GM10248 (cell line): ENCODE data around the gene CDC42EP4.

Experiments
- CTCF ChIA-PET: fragments of 300-600 bp; sonication (Branson Sonifier 250); formaldehyde crosslinking; extraction: SDS; loops from one replicate; lab custom pipeline; 2021; ENCODE audit warnings: antibody characterized with exemption; lab: Yijun Ruan, JAX
- POLR2A ChIA-PET: fragments of 350-650 bp; sonication (Branson Sonifier 250); formaldehyde crosslinking; extraction: SDS; loops from one replicate; lab custom pipeline; 2020; ENCODE audit warnings: antibody characterized with exemption; lab: Yijun Ruan, JAX
- DNase-seq: peaks from one replicate; pipeline ENCODE4 v3.0.0; 2012; ENCODE audit errors: extremely low spot score
- CTCF ChIP-seq: IDR thresholded peaks from 2 replicates; pipeline ENCODE4 v1.5.1; 2012; ENCODE audit warnings: mild to moderate bottlenecking, low read depth; ENCODE audit errors: extremely low read depth, missing control alignments, control extremely low read depth

The CDC42EP4 gene

DNA sequence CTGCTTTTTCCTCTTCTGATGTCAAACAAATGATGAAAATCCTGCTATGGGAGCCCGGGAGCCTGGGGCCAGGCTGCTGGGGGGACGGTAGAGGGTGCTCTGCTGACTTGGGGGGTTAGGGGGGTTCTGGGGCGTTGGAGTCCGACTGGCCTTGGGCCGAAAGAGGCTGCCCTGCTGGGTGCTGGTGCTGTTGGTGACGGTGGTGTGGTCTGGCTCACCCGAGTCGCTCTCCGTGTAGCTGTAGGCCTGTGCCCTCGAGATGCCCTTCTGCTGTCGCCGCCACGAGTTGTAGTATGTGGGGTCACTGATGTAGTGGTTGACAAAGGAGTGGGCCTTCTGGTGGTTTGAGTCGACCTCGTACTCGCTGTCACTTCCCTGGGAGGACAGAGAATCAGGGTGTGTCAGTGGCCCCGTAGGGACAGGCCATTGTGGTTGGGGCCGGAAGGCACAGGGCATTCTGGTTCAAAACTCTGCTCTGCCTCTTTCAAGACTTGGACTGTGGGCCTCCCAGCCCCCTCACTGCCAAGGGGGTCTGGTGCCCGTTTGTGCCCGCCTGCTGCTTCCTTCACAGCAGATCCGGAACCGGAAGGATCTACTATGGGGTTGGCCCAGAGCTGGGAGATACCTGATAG is 26.9 kb upstream of the CDC42EP4 start:
- CTCF ChIA-PET, result no interaction called here
- DNase-seq, result no peak
- TF ChIP-seq CTCF, result no peak
- POLR2A ChIA-PET, result no interaction called here

DNA sequence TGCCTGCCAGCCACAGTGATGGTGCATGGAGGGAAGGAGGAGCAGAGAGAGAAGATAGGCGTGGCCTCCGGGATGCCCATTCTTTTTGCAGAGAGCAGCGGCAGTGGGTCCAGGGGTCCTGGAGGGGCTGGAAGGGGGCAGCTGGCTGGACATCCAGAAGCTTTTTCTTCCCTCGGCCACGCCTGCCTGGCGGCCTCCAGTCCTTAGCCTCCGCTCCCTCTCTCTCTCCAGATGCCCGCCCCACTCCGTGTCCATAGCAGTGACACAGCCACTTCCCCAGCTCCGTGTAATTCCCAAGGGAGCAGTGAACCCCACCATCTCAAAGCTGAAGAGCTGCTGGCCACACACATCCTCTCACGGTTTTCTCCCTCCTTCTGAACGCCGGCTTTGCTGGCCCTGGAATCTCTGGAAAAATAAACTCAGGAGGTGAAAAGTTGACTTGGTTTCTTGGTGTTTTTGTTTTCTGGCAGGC is 26.3 kb upstream of the CDC42EP4 start:
- CTCF ChIA-PET, result no interaction called here
- no peak for DNase-seq
- no peak for TF ChIP-seq CTCF
- POLR2A ChIA-PET, result no interaction called here

GRCh38 chr17:73337330-73337710 is 25.5 kb upstream of the CDC42EP4 start:
- ChIA-PET CTCF (no interaction called here), POLR2A (no interaction called here)
- no peak for DNase-seq
- no peak for TF ChIP-seq CTCF

DNA sequence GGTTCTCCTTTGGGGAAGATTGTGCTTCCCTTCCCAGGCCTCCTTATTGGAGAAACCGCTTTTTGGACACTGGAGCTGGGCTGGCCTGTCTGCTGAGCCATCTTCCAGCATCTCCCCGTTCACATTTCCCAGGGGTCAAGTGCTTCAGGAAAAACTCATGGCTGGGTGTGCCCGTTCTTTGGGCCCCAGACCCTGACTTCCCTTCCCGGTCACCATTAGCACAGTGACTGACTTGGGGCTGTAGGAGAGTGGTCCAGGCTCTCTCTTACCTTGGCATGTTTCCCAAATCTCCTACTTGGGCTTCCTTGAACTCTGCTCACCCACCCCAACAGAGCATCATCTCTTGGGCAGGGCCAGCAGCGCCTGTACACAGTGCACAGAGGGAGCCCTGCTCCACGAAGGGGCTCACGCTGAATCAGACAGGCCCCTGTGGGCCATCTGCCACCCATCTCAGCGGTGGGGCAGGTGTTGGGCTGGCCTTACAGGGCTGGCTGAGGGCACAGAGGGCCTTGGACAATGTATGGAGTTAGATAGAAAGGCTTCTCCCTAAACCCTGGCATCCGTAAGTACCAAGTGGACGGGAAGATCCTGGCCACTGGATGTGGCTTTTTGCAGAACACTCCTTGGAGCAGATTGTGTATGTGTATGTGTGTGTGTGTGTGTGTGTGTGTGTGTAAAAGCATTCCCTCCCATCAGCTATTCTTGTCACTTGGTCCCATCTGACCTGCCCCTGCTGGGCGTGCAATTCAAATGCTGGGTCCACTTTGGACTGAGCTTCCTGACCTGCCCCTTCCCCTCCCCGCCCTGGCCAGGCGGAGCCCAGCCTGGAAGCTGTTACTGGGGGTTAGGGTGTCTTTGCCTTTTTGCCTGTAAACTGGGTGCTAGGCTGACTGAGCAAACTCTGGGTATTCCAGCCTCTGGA is 24.9 kb upstream of the CDC42EP4 start:
- CTCF ChIA-PET, result no interaction called here
- TF ChIP-seq CTCF, result no peak
- no peak for DNase-seq
- POLR2A ChIA-PET, result no interaction called here

DNA sequence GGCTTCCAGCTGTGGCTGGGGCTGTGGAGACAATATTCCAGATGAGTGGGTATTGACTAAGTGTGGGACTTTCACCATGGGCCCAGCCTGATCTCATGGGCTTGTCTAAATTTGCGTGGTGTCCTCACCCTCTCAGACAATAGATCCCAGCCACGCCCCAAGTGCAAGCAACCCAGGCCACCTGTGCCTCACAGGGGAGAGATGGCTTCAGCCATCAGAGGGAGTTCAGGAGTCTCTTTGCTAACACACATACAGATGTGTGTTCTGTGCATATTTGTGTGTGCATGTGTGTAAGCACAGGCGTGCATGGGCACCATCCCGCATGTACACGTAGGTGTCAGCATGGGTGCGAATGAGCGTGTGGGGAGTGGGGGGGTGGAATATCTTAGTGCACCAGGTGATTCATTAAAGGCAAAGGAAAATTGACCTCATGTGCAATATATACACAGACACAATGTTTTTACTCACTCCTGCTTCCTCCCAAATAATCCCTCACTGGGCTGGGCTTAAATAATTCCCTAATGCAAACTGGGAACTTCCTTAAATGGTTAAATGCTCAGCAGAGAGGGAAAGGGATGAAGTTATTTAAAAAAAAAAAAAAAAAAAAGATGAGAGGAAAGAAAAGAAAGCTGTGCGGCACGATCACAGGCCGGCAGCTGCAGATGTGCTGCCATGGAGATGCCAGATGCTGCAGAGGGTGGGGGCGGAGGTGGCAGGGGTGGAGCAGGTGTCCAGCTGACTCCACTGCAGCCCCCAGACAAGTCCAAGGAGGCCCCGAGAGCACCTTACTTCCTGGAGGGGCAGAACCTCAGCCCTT is 24.0 kb upstream of the CDC42EP4 start:
- no peak for TF ChIP-seq CTCF
- no peak for DNase-seq
- ChIA-PET POLR2A (no interaction called here), CTCF (no interaction called here)
